22Rv1 (cell line): ENCODE measurements around the gene ZNF764.

Source experiments
- H3K27ac ChIP-seq: fragments of 450-650 bp; 2 replicates; pipeline ENCODE4 v1.5.1; 2017
- ZFX ChIP-seq: fragments of 450-650 bp; IDR thresholded peaks from 2 replicates; pipeline ENCODE4 v1.6.1; 2017; ENCODE audit warnings: antibody characterized with exemption, borderline replicate concordance
- TF ChIP-seq, protein P1 (sequence below): fragments of 450-650 bp; IDR thresholded peaks from 2 replicates; pipeline ENCODE4 v1.5.1; 2017; ENCODE audit warnings: mild to moderate bottlenecking

Gene ZNF764

DNA sequence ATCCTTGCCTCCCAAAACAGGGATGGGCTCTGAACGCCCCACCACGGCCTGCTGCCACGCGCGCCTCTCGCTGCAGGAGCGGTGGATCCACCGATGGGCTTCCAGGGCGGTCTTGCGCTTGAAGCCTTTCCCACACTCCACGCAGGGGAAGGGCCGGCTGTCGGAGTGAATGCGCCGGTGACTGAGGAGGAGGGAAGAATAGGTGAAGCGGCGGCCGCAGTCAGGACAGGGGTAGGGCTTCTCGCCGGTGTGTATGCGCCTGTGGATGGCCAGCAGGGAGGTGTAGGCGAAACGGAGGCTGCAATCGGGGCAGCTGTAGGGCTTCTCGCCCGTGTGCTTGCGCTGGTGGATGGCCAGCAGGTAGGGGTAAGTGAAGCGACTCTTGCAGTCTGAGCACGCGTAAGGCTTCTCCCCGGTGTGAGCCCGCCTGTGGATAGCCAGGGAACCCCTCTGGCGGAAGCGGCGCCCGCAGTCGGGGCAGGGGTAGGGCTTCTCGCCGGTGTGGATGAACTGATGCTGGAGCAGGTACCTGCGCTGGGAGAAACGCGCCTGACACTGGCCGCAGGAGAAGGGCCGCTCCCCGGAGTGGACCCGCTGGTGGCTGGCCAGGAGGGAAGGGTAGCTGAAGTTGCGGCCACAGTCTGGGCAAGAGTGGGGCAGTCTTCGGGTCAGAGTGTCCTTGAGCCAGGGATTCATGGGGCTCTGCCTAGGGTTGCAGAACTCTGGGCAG is 24.6 kb upstream of the ZNF764 start:
- H3K27ac ChIP-seq, result no peak overlapping the region
- TF ChIP-seq, protein P1, sequence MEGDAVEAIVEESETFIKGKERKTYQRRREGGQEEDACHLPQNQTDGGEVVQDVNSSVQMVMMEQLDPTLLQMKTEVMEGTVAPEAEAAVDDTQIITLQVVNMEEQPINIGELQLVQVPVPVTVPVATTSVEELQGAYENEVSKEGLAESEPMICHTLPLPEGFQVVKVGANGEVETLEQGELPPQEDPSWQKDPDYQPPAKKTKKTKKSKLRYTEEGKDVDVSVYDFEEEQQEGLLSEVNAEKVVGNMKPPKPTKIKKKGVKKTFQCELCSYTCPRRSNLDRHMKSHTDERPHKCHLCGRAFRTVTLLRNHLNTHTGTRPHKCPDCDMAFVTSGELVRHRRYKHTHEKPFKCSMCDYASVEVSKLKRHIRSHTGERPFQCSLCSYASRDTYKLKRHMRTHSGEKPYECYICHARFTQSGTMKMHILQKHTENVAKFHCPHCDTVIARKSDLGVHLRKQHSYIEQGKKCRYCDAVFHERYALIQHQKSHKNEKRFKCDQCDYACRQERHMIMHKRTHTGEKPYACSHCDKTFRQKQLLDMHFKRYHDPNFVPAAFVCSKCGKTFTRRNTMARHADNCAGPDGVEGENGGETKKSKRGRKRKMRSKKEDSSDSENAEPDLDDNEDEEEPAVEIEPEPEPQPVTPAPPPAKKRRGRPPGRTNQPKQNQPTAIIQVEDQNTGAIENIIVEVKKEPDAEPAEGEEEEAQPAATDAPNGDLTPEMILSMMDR, result no peak
- no peak for TF ChIP-seq ZFX

DNA sequence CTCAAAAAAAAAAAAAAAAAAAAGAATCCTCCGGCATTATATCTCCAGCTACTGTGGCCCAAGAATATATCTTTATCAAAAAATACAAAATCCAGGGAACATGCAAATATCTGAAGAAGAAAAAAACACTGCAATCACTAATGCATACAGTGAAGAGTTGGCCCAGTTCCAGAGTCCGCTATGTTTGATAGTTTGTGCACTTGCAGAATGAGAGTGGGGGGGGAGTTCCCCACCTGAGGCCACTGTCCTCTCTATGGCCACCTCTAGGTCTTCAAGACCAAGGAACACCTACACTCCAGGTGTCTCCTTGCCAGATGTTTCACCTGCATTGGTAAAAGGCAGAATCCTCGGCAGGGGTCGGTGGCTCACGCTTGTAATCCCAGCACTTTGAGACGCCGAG is 23.3 kb upstream of the ZNF764 start:
- TF ChIP-seq, protein P1, result no peak
- no peak for TF ChIP-seq ZFX

DNA sequence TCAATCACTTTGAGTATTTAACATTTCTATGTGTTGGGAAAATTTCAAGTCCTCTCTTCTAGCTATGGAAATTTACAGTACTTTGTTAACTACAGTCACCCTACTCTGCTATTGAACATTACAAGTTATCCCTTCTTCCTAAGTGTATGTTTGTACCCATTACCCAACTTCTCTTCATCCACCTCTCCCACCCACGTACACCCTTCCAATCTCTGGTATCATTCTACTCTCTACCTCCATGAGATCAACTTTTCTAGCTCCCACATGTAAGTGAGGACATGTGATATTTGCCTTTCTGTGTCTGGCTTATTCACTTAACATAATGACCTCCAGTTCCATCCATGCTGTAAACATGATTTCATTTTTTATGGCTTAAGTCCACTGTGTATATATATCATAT is 16.5 kb upstream of the ZNF764 start:
- no peak for TF ChIP-seq ZFX
- TF ChIP-seq, protein P1, result no peak
- no peak overlapping the region for H3K27ac ChIP-seq

More for the DNA sequence above, 23.3 kb upstream of the ZNF764 start:
- no peak overlapping the region for H3K27ac ChIP-seq

DNA sequence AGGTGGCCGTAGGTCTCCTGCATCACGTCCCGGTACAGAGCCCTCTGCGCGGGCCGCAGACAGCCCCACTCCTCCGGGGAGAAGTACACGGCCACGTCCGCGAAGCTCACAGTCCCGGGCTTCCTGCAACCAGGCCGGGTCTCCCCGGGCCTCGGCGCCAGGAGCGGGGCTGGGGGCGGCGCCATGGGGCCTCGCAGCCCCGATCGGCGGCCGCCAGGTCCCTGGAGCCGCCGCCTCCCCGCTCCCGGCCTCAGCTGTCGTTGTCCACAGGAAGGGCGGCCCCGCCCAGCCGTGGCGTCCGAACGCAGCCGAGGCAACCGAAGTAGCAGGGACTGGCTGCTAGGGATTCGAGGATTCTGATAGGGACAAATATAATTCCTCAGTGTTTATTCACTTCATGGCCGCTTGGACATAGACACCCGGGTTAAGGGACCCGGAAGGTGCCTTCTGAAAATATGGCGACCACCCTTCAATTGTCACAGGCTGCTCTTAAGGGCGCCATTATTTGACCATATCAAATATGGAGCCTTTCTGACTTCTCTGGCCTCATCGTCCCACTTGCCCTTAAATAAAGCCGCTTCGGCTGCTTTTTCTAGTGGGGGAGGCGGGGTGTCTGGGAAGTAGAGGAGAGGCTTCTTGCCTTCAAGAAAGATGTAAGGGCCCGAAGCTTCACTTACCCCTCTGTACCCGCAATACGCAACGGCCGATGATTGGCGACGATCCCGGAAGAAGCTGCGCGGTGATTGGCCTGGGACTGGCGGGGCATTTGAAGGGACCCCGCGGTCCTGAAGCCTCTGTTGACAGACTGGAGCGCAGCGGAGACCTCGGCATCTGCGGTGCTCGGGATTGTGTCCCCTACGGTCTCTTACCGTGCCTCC is 13.5 kb upstream of the ZNF764 start, which contains the start of gene ZNF688:
Gene ZNF688, minus strand, starts transcription at position 270 of the 878 bp plus-strand sequence. Its CDS starts 85 bp downstream, at position 185.
- TF ChIP-seq, protein P1, result no peak
- TF ChIP-seq ZFX, result no peak
- H3K27ac ChIP-seq, result peak within 1 kb of the TSS; percentile 89

DNA sequence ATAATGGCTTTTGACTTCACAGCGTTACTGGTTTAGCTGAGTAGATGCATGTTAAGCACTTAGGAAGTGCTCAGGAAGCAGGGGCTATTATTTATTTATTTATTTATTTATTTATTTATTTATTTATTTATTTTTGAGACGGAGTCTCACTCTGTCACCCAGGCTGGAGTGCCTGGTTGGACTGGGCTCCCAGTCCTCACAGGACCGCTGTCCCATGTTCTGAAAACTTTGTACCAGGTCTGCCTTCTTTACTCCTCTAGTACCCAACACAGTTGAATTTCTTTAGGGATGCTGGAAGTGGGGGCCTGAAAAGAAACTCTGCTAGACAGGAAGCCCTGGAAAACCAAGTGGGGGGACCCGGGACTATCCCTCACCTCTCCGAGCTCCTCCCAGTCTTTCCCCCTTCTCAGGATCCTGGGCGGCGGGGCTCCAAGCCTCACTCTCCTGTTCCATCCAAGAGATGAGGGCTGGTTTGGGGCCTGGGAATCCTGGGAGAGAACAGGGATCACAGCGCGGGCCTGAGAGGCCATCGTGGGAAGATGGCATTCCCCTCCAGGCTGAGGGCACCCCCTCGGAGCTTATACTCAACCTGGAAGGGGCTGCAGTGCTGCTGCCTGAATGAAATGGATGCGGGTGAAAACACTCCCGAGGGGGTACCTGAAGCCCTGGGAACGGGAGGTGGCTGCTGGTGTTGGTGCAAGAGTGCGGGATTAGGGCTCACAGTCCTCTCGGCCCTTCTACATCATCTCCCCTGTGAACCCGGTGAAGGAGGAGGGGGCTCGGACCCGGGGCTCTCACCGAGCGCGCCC is 12.7 kb upstream of the ZNF764 start:
- H3K27ac ChIP-seq, result peak overlapping the region; percentile 89
- TF ChIP-seq ZFX, result no peak
- TF ChIP-seq, protein P1, result no peak

DNA sequence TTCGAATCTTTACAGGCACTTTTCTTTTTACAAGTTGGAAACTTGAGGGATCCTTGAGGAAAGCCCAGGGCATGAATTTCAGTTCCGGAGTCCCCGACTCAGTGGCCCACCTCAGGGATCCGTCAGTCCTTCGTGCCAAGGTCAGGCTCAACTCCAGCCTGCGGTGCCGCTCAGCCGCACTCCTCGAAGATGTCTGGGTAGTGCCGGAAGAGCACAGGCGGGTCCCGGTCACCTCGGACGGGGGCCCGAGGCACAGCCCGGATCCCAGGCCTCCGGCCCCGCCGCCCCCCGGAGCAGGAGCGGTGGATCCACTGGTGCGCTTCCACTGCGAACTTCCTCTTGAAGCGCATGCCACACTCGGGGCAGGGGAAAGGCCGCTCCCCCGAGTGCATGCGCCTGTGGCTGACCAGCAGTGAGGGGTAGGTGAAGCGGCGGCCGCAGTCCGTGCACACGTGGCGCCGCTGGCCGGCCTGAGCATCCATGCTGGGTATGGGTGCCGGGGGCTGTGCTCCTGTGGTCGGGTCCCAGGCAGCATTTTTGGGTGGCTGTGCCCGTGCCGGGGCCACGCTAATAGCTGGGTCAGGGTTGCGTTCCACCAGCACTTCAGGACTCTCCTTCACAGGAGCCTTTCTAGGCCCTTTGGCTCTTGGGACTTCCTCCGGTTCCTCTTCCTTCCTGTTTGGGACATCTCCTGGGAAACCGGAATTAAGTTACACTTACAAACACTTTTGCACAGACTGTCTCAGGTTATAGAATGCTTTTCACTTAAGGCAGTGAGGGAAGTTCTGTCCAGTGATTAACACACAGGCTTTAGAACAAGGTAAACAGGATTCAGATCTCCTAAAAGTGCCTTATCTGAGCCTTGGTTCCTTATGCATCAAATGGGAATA is 11.8 kb upstream of the ZNF764 start:
- H3K27ac ChIP-seq, result peak overlapping the region; percentile 89; the same call in 1 of the 2 replicates
- TF ChIP-seq, protein P1, result no peak
- TF ChIP-seq ZFX, result no peak
